ENCODE results near the gene CSNK1E.
A peak's percentile ranks its signal among the peaks of the same experiment; 100 is the strongest.

CSNK1E gene

GRCh38 chr22:38305471-38306448 lies 11.5 kb downstream of the CSNK1E start:
- peak; percentile 42 for DNase-seq

- no peak for DNase-seq
These were observed 12.7 kb downstream of the CSNK1E start for GRCh38 chr22:38304526-38304925.

- DNase-seq: no peak
These were observed 13.3 kb downstream of the CSNK1E start for GRCh38 chr22:38303974-38304373.

- DNase-seq: no peak
These were observed 14.3 kb downstream of the CSNK1E start for GRCh38 chr22:38302906-38303305.

GRCh38 chr22:38300946-38301345 lies 16.3 kb downstream of the CSNK1E start:
- DNase-seq: no peak

GRCh38 chr22:38300197-38300945 lies 16.9 kb downstream of the CSNK1E start:
- DNase-seq: no peak

- no peak for DNase-seq
These were observed 17.5 kb downstream of the CSNK1E start for GRCh38 chr22:38299770-38300102.

- DNase-seq: peak; percentile 32
These were observed 18.8 kb downstream of the CSNK1E start for GRCh38 chr22:38298312-38299005.

- DNase-seq: no peak
These were observed 20.9 kb downstream of the CSNK1E start for GRCh38 chr22:38296372-38296771.

- DNase-seq: no peak
These were observed 21.4 kb downstream of the CSNK1E start for GRCh38 chr22:38295863-38296262.

GRCh38 chr22:38295339-38295738 lies 21.9 kb downstream of the CSNK1E start:
- no peak for DNase-seq

GRCh38 chr22:38294193-38294592 lies 23.0 kb downstream of the CSNK1E start:
- no peak for DNase-seq

GRCh38 chr22:38292694-38293093 lies 24.5 kb downstream of the CSNK1E start:
- DNase-seq: no peak

GRCh38 chr22:38291201-38291777 lies 25.9 kb downstream of the CSNK1E start:
- DNase-seq: no peak

GRCh38 chr22:38290347-38290746 lies 26.9 kb downstream of the CSNK1E start:
- no peak for DNase-seq

GRCh38 chr22:38289583-38290082 lies 27.6 kb downstream of the CSNK1E start:
- DNase-seq: no peak

- DNase-seq: no peak
These were observed 30.1 kb downstream of the CSNK1E start for GRCh38 chr22:38286915-38287669.

GRCh38 chr22:38285018-38285417 lies 32.2 kb downstream of the CSNK1E start:
- no peak for DNase-seq

GRCh38 chr22:38284042-38284402 lies 33.2 kb downstream of the CSNK1E start:
- no peak for DNase-seq

- DNase-seq: no peak
These were observed 34.8 kb downstream of the CSNK1E start for GRCh38 chr22:38282397-38282796.

GRCh38 chr22:38276166-38276565 lies 41.1 kb downstream of the CSNK1E start:
- DNase-seq: no peak
